Measurements from ENCODE around the gene TOMM40. TPM values are rescaled to one million over a fixed set of nuclear protein-coding genes. Genes with fewer than 3 reads are reported as not detected.

Gene TOMM40
- 100 to 1,000 TPM in 1 of 2 donors, 10 to 100 TPM in 1; 55.3 to 165 TPM for total RNA-seq

DNA sequence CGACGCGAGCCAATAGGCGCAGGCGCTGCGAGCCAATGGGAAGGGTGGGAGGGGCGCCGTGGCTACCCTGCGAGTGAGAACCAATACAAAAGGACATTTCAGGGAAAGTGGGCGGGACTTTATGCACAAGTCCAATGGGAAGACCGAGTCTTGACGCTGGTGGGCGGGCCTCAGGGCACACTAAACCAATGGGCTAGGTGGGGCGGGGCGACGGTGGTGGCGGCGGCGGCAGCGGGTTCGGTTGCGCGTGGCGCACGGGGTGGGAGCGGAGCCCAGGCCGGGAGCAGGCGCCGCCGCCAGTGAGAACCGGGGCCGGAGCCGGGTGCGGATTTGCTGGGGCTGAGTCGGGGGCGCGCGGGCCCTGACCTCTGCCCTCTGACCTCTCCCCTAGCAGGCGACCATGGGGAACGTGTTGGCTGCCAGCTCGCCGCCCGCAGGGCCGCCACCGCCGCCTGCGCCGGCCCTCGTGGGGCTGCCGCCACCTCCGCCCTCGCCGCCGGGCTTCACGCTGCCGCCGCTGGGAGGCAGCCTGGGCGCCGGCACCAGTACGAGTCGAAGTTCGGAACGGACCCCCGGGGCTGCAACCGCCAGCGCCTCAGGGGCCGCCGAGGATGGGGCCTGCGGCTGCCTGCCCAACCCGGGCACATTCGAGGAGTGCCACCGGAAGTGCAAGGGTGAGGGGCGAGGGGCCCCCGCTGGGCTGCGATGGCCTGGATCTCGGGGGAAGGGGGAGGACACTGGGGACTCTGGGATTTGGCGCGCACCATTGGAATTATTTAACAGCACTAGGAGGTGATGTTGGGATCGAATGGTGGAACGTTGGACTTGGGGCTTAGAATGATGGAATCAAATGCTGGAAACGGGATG, at the start of gene TOMM40:
TOMM40 (plus strand) TSS at position 239 of the 867 bp plus-strand sequence; CDS start at position 401, 162 bp downstream.
- peaks cover 53% of the 10 kb centered on the region for H3K36me3 Mint-ChIP-seq (ENCODE audit: low read depth)
- H3K4me3 Mint-ChIP-seq: peak within 1 kb of the TSS; percentile 82
- H3K27me3 Mint-ChIP-seq: no peaks in the 10 kb centered on the region
- peak within 1 kb of the TSS; percentile 86 for H3K27ac Mint-ChIP-seq
- no peaks in the 10 kb centered on the region for H3K9me3 Mint-ChIP-seq
- peaks cover 27% of the 10 kb centered on the region for H3K4me1 Mint-ChIP-seq
- no peak for ATAC-seq (replicated peaks)

DNA sequence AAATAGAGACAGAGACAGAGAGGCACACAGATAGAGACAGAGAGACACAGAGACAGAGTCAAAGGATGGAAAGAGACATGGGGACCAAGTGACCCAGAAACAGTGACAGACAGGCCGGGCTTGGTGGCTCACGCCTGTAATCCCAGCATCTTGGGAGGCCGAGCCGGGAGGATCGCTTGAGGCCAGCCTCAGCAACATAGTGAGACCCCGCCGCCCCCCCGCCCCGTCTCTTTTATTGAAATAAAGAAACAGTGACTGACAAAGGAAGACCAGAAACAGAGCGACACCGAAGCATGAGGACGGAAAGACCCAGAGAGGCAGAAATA, 45.8 kb upstream of the TOMM40 start:
- Mint-ChIP-seq H3K27ac (peak overlapping the region; percentile 15), H3K27me3 (peaks cover 12% of the 10 kb centered on the region), H3K4me1 (peaks cover 11% of the 10 kb centered on the region), H3K9me3 (no peaks in the 10 kb centered on the region), H3K4me3 (peak overlapping the region; percentile 77), H3K36me3 (ENCODE audit: low read depth) (no peaks in the 10 kb centered on the region)
- ATAC-seq (replicated peaks): no peak

DNA sequence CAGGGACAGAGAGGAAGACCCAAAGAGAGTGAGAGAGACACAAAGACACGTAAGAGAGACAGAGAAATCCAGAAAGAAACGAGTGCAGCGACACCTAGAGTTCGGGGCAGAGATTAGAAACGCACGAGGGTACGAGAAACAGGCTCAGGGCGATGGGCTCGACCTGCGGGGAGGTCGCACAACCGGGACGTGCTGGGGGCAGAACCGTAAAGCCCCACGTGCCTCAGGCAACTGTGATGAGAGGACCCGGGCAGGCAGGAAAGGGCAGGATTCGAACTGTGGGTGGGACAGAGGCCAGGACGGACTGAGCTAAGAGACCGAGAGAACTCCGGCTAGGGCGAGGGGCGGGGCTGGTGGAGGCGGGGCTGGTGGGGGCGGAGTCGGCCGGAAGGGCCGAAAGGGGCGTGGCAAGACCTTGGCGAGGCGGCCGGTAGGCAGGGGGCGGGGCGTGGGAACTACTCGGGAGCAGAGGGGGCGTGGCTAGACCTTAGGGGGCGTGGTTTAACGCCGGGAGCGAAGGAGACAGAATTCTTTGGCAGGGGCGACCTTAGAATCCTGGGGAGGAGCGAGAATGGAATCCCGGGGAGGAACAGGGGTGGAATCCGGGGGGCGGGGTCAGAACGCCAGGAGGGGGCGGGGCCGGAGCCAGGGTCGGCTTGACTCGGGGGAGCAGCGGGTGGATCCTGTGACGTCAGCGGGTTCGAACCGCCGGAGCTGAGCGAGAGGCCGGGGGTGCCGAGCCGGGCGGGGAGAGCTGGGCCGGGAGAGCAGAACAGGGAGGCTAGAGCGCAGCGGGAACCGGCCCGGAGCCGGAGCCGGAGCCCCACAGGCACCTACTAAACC, 45.2 kb upstream of the TOMM40 start, which contains the start of gene NECTIN2:
NECTIN2 (plus strand) TSS at position 686 of the 843 bp plus-strand sequence. CDS start 229 bp downstream, outside the sequence.
- H3K4me1 Mint-ChIP-seq: peaks cover 11% of the 10 kb centered on the region
- peak within 1 kb of the TSS; percentile 77 for H3K4me3 Mint-ChIP-seq
- H3K9me3 Mint-ChIP-seq: no peaks in the 10 kb centered on the region
- peaks cover 12% of the 10 kb centered on the region for H3K27me3 Mint-ChIP-seq
- H3K36me3 Mint-ChIP-seq (ENCODE audit: low read depth): no peaks in the 10 kb centered on the region
- peak within 1 kb of the TSS; percentile 28 for H3K27ac Mint-ChIP-seq
- ATAC-seq (replicated peaks): peak; percentile 71

DNA sequence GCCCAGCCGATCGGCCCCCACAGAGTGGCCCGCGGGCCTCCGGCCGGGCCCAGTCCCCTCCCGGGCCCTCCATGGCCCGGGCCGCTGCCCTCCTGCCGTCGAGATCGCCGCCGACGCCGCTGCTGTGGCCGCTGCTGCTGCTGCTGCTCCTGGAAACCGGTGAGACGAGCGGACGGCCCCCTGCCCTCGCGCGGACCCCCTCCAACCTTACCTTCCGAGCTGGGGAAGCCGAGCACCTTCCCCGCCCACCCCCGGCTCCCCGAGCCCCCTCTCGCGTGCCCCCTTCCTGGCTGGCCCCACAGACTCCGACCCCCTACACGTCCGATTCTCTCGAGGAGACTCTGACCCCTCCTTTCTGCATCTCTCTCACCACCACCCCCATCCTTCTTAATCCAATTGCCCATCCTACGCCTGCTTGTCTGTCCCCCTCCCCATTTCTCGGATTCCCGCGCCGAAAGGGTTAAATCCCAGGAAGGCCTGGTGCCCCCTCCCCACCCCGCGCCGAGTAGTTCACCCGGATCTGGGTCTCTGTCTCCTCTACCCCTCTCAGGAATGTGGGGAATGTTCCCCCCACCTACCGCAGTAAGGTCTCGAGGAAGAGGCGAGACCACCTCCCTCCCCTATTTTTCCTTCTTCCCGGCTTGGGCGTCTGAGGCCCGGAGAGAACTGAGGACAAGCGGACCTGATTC, 44.5 kb upstream of the TOMM40 start:
- H3K4me3 Mint-ChIP-seq: peak overlapping the region; percentile 77
- H3K9me3 Mint-ChIP-seq: no peaks in the 10 kb centered on the region
- peaks cover 12% of the 10 kb centered on the region for H3K27me3 Mint-ChIP-seq
- H3K27ac Mint-ChIP-seq: peak overlapping the region; percentile 28
- no peak for ATAC-seq (replicated peaks)
- H3K4me1 Mint-ChIP-seq: peaks cover 11% of the 10 kb centered on the region
- no peaks in the 10 kb centered on the region for H3K36me3 Mint-ChIP-seq (ENCODE audit: low read depth)

DNA sequence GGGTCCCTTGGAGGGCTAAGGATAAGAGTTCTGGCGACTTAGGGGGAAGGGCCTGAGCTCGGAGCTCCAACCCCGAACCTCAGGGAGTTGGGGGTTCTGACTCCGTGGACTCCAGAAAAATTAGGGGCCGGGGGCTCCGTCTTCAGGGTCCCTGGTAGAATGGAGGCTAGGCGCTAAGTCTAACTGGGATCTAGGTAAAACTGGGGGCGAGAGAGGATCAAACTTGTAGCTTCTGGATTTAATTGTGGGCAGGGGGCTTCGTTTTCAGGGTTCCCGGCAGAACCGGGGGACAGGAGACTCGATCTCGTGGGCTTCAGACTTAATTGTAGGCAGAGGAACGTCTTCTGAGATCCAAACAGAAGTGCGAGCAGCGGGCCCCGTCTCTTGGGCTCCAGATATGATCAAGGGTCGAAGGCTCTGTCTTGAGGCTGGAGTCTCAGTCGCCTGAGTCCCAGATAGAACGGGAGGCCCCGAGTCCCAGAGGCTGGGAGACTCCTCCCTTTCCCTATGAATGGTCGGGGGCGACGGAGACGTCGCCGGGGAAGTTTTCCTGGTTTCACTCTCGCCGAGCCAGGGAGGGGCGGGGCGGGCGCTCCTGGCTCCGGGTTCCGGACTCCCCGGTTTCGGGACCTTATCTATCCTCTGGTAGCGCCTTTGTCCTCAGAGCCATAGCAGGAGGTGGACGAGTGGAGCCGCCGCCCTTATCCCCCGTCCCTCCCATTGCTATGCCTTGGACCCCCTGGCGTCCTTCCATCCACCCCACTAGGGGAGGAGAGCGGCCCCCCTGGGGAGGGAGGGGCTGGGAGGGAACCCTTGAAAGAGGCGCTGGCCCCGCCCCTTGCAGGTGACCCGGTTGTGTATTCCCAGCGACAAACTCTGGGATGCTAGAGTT, 43.7 kb upstream of the TOMM40 start:
- no peak for ATAC-seq (replicated peaks)
- Mint-ChIP-seq H3K4me3 (peak overlapping the region; percentile 77), H3K4me1 (peaks cover 11% of the 10 kb centered on the region), H3K27ac (peak overlapping the region; percentile 28), H3K9me3 (no peaks in the 10 kb centered on the region), H3K36me3 (ENCODE audit: low read depth) (no peaks in the 10 kb centered on the region), H3K27me3 (peaks cover 12% of the 10 kb centered on the region)

DNA sequence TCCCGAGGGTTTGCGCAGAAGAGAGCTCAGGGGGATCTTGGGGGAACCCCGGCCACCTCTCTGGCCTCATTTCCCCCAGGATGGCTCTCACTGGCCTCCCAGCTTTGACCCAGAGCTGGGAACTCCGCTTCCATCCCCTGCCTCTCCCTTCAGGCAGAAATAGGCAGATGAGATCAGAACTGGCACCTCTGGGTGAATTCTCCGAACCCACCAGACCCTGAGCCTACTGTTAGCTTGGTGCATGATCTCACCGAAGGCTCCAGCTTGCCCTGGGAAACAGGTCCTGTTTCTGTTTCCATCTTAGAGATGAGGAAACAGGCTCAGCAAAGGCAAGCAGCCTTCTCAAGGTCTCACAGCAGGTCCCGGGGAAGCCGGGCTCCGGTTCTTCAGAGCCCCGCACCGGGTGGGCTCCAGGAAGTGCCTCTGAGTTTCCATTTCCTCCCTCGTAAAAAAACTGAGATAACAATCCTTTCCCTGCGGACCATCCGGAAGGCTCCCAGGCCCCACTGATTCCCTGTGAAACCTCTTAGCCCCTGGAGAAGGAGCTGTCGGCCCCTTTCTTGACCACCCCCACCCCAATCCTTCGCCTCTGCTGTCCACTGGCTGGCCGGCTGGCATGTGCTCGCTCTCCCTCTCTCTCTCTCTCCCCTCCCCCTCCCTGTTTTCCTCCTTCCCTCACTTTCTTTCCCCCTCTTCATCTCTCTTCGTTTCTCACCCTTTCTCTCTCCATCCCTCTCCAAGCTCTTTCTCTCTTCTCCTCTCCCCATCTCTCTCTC, 42.8 kb upstream of the TOMM40 start:
- H3K4me3 Mint-ChIP-seq: peak overlapping the region; percentile 77
- peaks cover 12% of the 10 kb centered on the region for H3K27me3 Mint-ChIP-seq
- no peak overlapping the region for H3K27ac Mint-ChIP-seq
- H3K4me1 Mint-ChIP-seq: peaks cover 11% of the 10 kb centered on the region
- no peaks in the 10 kb centered on the region for H3K36me3 Mint-ChIP-seq (ENCODE audit: low read depth)
- ATAC-seq (replicated peaks): no peak
- H3K9me3 Mint-ChIP-seq: no peaks in the 10 kb centered on the region

DNA sequence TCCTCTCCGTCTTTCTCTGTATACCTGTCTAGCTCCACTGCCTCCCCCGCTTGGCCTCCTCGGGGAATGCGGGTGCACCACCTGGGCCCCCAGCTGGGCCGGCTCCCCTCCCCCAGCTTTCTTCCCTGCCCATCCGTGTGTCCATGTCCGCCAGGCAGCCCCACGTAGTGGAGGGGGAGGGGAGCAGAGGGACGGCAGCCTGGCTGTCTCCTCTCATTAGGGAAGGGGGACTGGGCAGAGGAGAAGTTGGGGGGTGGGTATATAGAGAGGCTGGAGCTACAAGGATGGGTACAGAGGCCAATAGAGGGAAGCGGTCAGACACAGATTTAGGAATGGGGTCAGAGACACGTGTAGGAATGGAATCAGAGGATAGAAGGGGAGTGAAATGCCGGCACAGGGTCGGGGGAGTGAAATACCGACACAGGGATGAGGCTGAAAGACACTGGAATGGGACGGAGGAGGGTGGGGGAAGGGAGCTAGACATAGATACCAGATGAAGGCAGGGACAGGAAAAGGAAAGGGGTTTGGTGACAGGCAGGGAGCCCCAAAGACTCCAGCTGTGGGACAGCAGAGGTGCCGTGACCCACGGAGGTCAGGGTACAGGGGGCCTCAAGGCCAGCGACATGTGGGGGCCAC, 42.1 kb upstream of the TOMM40 start:
- no peak overlapping the region for H3K4me3 Mint-ChIP-seq
- no peaks in the 10 kb centered on the region for H3K9me3 Mint-ChIP-seq
- H3K27ac Mint-ChIP-seq: no peak overlapping the region
- peaks cover 12% of the 10 kb centered on the region for H3K27me3 Mint-ChIP-seq
- ATAC-seq (replicated peaks): no peak
- H3K4me1 Mint-ChIP-seq: peaks cover 11% of the 10 kb centered on the region
- no peaks in the 10 kb centered on the region for H3K36me3 Mint-ChIP-seq (ENCODE audit: low read depth)

DNA sequence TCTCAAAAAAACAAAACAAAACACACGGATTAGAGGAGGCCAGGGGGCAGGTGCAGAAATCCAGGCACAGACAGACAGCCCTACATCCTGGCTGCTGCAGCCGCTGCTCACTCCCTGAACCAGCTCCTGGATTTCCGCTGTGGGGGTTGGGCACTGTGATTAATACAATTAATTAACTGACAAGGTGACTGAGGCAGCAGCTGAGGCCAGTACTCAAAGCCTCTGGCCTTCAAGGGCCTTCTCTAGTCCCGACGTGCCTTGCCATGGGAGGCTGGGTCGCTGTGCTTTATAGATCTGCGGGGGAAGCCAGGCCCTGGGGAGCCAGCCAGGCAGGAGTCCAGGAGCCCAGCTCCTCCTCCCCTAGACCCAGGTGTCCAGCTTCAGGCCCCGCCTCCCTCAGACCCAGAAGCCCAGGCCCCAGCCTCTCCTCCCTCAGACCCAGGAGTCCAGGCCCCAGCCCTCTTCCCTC, 40.4 kb upstream of the TOMM40 start:
- H3K27ac Mint-ChIP-seq: no peak overlapping the region
- no peaks in the 10 kb centered on the region for H3K9me3 Mint-ChIP-seq
- H3K36me3 Mint-ChIP-seq (ENCODE audit: low read depth): no peaks in the 10 kb centered on the region
- peaks cover 7% of the 10 kb centered on the region for H3K27me3 Mint-ChIP-seq
- H3K4me1 Mint-ChIP-seq: peaks cover 1% of the 10 kb centered on the region
- H3K4me3 Mint-ChIP-seq: no peak overlapping the region
- ATAC-seq (replicated peaks): no peak

DNA sequence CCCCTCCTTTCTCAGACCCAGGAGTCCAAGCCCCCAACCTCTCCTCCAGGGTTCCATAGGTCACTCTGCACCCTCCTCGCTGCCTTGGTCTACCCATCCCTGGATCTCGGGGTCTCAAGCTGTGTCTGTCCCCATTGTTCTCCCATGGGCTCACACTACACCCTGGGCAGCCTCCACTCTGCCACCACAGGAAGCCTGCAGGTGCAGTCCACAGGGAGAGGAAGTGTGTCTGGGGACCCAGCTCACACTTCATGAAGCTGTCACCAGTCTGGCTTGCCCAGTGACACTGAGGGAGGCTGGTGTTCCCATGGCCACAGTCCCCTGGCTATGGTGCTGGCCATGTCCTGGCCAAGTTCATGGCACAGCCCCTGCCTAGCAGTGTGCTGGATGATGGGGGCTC, 39.6 kb upstream of the TOMM40 start:
- H3K27me3 Mint-ChIP-seq: peaks cover 7% of the 10 kb centered on the region
- H3K36me3 Mint-ChIP-seq (ENCODE audit: low read depth): no peaks in the 10 kb centered on the region
- no peak overlapping the region for H3K4me3 Mint-ChIP-seq
- no peaks in the 10 kb centered on the region for H3K4me1 Mint-ChIP-seq
- no peaks in the 10 kb centered on the region for H3K9me3 Mint-ChIP-seq
- peak; percentile 12 for ATAC-seq (replicated peaks)
- no peak overlapping the region for H3K27ac Mint-ChIP-seq

DNA sequence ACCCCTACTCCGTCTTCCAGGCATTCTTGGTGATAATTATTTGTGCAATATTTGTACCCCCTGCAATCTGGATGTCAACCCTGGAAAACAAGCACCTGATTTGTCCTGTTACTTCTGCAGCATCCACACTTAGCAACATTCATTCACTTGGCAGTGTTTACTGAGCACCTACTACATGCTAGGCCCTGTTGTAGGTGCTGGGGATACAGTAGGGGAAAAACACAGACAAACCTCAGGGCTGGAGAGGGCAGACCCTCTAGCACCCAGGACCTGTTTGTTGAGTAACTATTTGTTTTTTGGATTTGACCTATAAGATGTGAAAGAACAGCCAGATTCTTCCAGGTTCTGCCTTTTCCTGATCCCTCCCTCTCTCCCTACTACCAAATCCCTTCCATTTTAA, 35.4 kb upstream of the TOMM40 start:
- ATAC-seq (replicated peaks): no peak
- Mint-ChIP-seq H3K27ac (no peak overlapping the region), H3K27me3 (no peaks in the 10 kb centered on the region), H3K4me1 (no peaks in the 10 kb centered on the region), H3K36me3 (ENCODE audit: low read depth) (no peaks in the 10 kb centered on the region), H3K9me3 (no peaks in the 10 kb centered on the region), H3K4me3 (no peak overlapping the region)

DNA sequence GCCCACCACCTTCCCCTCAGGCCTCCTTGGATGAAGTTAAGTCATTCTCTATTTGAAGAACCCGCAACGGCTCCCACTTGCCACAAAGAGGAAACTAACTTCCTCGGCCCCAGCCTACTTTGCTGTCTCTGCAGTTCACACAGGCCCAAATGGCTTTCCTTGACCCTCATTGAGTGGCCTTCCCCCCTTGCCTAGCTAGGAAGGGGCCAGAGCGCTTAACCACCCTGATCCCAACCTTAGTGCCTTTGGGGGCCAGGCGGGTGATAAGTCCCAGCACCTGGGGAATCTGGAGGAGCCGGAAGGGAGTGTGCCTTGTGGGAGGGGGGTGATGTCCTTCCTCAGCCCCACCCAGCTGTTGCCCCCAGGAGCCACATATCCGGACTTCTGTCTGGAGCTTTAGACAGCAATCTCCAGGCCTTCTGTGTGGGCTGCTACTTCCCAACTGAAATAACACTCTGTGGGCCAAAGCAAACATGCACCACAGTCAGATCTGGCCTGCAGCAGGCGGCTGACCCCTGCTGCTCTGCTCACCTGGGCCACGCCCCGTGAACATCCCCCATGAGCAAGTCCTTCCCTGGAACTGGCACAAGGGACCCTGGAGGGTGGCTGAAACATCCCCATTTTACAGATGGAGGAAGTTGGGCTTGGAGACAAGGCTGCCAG, 34.5 kb upstream of the TOMM40 start:
- H3K9me3 Mint-ChIP-seq: no peaks in the 10 kb centered on the region
- no peak overlapping the region for H3K4me3 Mint-ChIP-seq
- H3K36me3 Mint-ChIP-seq (ENCODE audit: low read depth): no peaks in the 10 kb centered on the region
- no peak overlapping the region for H3K27ac Mint-ChIP-seq
- H3K27me3 Mint-ChIP-seq: no peaks in the 10 kb centered on the region
- ATAC-seq (replicated peaks): no peak
- H3K4me1 Mint-ChIP-seq: no peaks in the 10 kb centered on the region

DNA sequence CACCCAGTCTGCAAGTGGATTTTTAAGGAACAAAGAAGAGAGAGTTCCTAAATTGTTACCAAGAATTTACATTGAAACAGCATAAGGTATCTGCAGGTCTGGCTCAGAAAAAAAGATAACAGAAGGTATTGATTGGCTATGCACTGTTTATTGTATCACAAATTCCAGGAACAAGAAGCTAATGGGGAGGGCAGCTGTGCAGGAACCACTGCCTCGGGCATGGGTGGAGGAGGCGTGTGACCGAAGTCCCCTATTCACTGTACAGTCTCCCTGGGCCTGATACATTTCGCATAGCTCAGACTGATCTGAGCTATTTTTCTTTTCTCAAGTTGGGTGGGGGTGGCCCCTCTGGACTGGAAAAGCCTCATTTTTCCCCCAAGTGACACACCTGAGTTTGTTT, 33.2 kb upstream of the TOMM40 start:
- H3K27me3 Mint-ChIP-seq: no peaks in the 10 kb centered on the region
- H3K4me3 Mint-ChIP-seq: no peak overlapping the region
- no peak for ATAC-seq (replicated peaks)
- H3K36me3 Mint-ChIP-seq (ENCODE audit: low read depth): no peaks in the 10 kb centered on the region
- no peaks in the 10 kb centered on the region for H3K9me3 Mint-ChIP-seq
- H3K27ac Mint-ChIP-seq: no peak overlapping the region
- no peaks in the 10 kb centered on the region for H3K4me1 Mint-ChIP-seq

Data from activated T-helper 17 cell treated with anti-CD3 and anti-CD28 coated beads, Interleukin-2, amount 50 U/mL, for 72 hours (primary cell).